PC-9 (cell line): ENCODE data around the gene SLC6A5. TPM values are rescaled to one million over a fixed set of nuclear protein-coding genes. Genes with fewer than 3 reads are reported as not detected.

Experiments
- BruUV-seq: library from RNA; stranded (reverse); fragments of 400-500 nt; replicated peaks from 2 replicates; lab custom pipeline; 2021; lab: Mats Ljungman, UMichigan
- CTCF ChIA-PET: fragments of 300-600 bp; sonication (Branson Sonifier 250); formaldehyde crosslinking; loops from one replicate; lab custom pipeline; 2022; ENCODE audit warnings: antibody characterized with exemption; lab: Charles Lee
- POLR2A ChIA-PET: fragments of 300-600 bp; sonication (Branson Sonifier 250); formaldehyde crosslinking; loops from one replicate; lab custom pipeline; 2022; ENCODE audit warnings: antibody characterized with exemption; ENCODE audit not compliant: unreplicated experiment; lab: Charles Lee
- DNase-seq, 2 experiments: peaks; one replicate each; pipeline versions ENCODE4 v3.0.0 to v3.0.0-alpha.2; 2015 to 2022; ENCODE audit warnings: mixed read lengths in 1 of 2
- H2AFZ ChIP-seq: fragments of 200-600 bp; sonication (generic); 2 replicates; pipeline ENCODE4 v1.8.1; 2017; ENCODE audit warnings: antibody characterized with exemption
- H3F3A ChIP-seq: fragments of 200-600 bp; sonication (generic); 2 replicates; pipeline ENCODE4 v1.8.1; 2017; ENCODE audit warnings: antibody characterized with exemption, mild to moderate bottlenecking, low read depth; ENCODE audit not compliant: insufficient read depth
- H3K27ac ChIP-seq: fragments of 200-600 bp; sonication (generic); 2 replicates; pipeline ENCODE4 v1.6.1; 2016; ENCODE audit warnings: mixed run types
- H3K27me3 ChIP-seq: fragments of 200-600 bp; sonication (generic); 2 replicates; pipeline ENCODE4 v1.6.1; 2016; ENCODE audit warnings: low read depth, mixed run types; ENCODE audit not compliant: insufficient read depth
- H3K36me3 ChIP-seq: fragments of 200-600 bp; sonication (generic); 2 replicates; pipeline ENCODE4 v1.6.1; 2016; ENCODE audit warnings: low read depth, mixed run types
- H3K4me1 ChIP-seq: fragments of 200-600 bp; sonication (generic); replicated peaks from 2 replicates; pipeline ENCODE4 v1.6.1; 2016; ENCODE audit warnings: mixed run types; ENCODE audit not compliant: insufficient read depth
- H3K4me2 ChIP-seq: fragments of 200-600 bp; sonication (generic); 2 replicates; pipeline ENCODE4 v1.6.1; 2017; ENCODE audit warnings: mixed run types
- H3K4me3 ChIP-seq: fragments of 200-600 bp; sonication (generic); 2 replicates; pipeline ENCODE4 v1.6.1; 2016; ENCODE audit warnings: mixed run types
- H3K79me2 ChIP-seq: fragments of 200-600 bp; sonication (generic); 2 replicates; pipeline ENCODE4 v1.6.1; 2017; ENCODE audit warnings: low read depth, mixed run types
- H3K9me2 ChIP-seq: fragments of 200-600 bp; sonication (generic); 2 replicates; pipeline ENCODE4 v1.8.1; 2017; ENCODE audit warnings: mild to moderate bottlenecking; ENCODE audit not compliant: insufficient read depth
- H3K9me3 ChIP-seq: fragments of 200-600 bp; sonication (generic); 2 replicates; pipeline ENCODE4 v1.8.1; 2016; ENCODE audit warnings: low read depth; ENCODE audit not compliant: insufficient read depth
- H4K20me1 ChIP-seq: fragments of 200-600 bp; sonication (generic); 2 replicates; pipeline ENCODE4 v1.8.1; 2017; ENCODE audit not compliant: insufficient read depth
- EZH2 ChIP-seq: fragments of 200-600 bp; sonication (generic); IDR thresholded peaks from 2 replicates; pipeline ENCODE4 v1.8.0; 2017; ENCODE audit warnings: antibody characterized with exemption, low read depth
- intact Hi-C: fragments of 100-400 bp; cut with micrococcal nuclease; formaldehyde crosslinking; loops from one replicate; pipeline ENCODE4 v1.10.0; 2022; ENCODE audit not compliant: unreplicated experiment
- total RNA-seq: library from RNA; stranded (reverse); gene quantifications from 2 replicates; pipeline ENCODE4 v1.2.3, GENCODE V29; 2021
- TF ChIP-seq, protein P1 (sequence below): fragments of 200-600 bp; sonication (generic); conservative IDR thresholded peaks from 2 replicates; pipeline ENCODE4 v1.6.1; 2017; ENCODE audit warnings: mixed run types, antibody characterized with exemption, mild to moderate bottlenecking, moderate library complexity

SLC6A5 gene
- total RNA-seq, 1 experiment from 2014 or later: not detected

DNA sequence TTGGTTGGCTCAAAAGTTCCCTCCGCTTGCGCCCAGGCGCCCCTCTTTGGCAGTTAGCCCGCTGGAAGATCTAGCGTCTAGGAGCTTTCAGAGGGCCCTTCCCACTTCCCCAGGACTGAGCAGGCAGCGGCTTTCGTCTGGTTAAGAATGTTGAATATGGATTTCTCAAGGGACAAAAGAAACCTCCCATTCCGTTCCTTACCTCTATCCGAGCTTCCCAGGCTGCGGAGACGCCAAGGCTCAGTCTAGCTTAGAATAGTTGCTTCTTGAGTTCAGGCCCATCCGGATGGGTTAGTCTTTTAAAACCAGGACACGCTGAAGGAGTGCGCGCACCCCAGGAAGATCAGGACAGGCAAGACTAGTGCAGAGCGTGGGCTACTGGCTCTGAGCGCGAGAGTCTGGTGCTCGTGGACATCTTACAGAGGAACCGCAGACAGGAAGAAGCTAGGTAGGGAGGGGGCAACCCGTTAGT, 71.6 kb downstream of the SLC6A5 start:
- Histone ChIP-seq H3K9me3 (no peaks in the 10 kb centered on the region), H3K4me3 (no peak overlapping the region), H3K27me3 (peaks cover 7% of the 10 kb centered on the region; the same call in 1 of the 2 replicates), H4K20me1 (no peaks in the 10 kb centered on the region), H3K4me1 (no peaks in the 10 kb centered on the region), H3K27ac (no peak overlapping the region), H3K4me2 (no peak overlapping the region), H3K9me2 (no peaks in the 10 kb centered on the region), H3K36me3 (no peaks in the 10 kb centered on the region), H2AFZ (no peak overlapping the region), H3F3A (no peaks in the 10 kb centered on the region), H3K79me2 (no peaks in the 10 kb centered on the region)
- TF ChIP-seq EZH2: no peak
- TF ChIP-seq, protein P1, sequence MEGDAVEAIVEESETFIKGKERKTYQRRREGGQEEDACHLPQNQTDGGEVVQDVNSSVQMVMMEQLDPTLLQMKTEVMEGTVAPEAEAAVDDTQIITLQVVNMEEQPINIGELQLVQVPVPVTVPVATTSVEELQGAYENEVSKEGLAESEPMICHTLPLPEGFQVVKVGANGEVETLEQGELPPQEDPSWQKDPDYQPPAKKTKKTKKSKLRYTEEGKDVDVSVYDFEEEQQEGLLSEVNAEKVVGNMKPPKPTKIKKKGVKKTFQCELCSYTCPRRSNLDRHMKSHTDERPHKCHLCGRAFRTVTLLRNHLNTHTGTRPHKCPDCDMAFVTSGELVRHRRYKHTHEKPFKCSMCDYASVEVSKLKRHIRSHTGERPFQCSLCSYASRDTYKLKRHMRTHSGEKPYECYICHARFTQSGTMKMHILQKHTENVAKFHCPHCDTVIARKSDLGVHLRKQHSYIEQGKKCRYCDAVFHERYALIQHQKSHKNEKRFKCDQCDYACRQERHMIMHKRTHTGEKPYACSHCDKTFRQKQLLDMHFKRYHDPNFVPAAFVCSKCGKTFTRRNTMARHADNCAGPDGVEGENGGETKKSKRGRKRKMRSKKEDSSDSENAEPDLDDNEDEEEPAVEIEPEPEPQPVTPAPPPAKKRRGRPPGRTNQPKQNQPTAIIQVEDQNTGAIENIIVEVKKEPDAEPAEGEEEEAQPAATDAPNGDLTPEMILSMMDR: no peak
- intact Hi-C loops: no loop called here
- ChIA-PET CTCF (no interaction called here), POLR2A (no interaction called here)
- no TSS peak for BruUV-seq
- no peak for DNase-seq

DNA sequence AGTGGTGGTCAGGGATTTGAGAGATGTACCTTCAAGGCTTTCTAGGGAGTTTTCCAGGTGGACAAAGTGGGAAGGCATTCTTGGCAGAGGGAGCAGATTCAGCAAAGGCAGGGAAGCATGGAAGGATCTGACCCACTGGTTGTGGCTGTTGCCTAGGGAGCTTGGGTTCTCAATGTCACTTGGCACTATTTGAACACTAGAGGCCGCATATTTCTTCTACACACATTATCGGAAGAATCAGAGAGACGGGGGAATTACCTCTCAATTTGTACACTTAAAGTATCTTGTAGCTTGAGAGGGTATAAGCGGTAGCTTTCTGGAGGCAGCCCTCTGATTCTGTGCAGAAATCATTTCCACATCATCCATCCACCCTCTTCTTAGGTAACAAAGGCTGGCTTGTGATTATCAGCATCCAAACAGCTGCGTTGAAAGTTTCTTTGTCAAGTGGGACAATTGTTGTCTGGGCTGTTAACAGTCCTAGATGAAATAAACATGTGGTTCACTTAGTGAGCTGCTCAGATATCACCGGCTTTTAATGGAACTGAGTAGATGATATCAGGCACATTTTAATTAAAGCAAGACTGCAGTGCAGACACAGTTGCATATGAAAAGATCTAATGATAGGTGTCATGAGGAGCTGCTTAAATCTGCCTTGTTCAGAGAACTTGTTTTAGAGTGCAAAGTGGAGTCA, 72.6 kb downstream of the SLC6A5 start:
- Histone ChIP-seq H3K9me2 (no peaks in the 10 kb centered on the region), H3K4me1 (no peaks in the 10 kb centered on the region), H3K27ac (no peak overlapping the region), H3K4me2 (no peak overlapping the region), H4K20me1 (no peaks in the 10 kb centered on the region), H3K36me3 (no peaks in the 10 kb centered on the region), H3K79me2 (no peaks in the 10 kb centered on the region), H2AFZ (no peak overlapping the region), H3K4me3 (no peak overlapping the region), H3F3A (no peaks in the 10 kb centered on the region), H3K9me3 (no peaks in the 10 kb centered on the region), H3K27me3 (peaks cover 11% of the 10 kb centered on the region)
- BruUV-seq: no TSS peak
- POLR2A ChIA-PET: no interaction called here
- no peak for DNase-seq
- CTCF ChIA-PET: no interaction called here
- intact Hi-C loops: loop anchor here (1.0 kb wide), 1 partner anchor 24 kb away; no protein-coding TSS in a partner anchor
- TF ChIP-seq, protein P1: no peak
- TF ChIP-seq EZH2: no peak

DNA sequence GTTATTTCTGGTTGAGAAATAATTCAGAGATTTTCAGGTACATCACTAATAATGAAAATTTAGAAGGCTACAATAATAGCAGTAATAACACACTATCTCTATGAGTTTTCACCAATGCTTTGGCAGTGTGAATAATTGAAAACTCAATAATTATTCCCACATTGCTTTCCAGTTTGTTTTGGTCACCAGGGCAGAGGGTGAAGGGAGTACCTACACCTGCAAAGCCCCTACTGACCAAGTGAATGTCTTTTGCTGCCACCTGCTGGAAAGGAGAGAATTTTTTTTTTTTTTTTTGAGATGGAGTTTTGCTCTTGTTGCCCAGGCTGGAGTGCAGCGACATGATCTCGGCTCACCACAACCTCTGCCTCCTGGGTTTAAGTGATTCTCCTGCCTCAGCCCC, 73.2 kb downstream of the SLC6A5 start:
- H3K9me3 ChIP-seq: no peaks in the 10 kb centered on the region
- no peak overlapping the region for H3K27ac ChIP-seq
- ChIA-PET CTCF (no interaction called here), POLR2A (no interaction called here)
- H3K4me1 ChIP-seq: no peaks in the 10 kb centered on the region
- no peaks in the 10 kb centered on the region for H4K20me1 ChIP-seq
- intact Hi-C loops: loop anchor here (1.0 kb wide), 1 partner anchor 24 kb away; no protein-coding TSS in a partner anchor
- H3K4me3 ChIP-seq: no peak overlapping the region
- TF ChIP-seq, protein P1: peak; percentile 57
- no peak for TF ChIP-seq EZH2
- BruUV-seq: no TSS peak
- no peaks in the 10 kb centered on the region for H3K79me2 ChIP-seq
- H3K36me3 ChIP-seq: no peaks in the 10 kb centered on the region
- DNase-seq: no peak
- no peaks in the 10 kb centered on the region for H3F3A ChIP-seq
- H3K27me3 ChIP-seq: peaks cover 12% of the 10 kb centered on the region
- H2AFZ ChIP-seq: no peak overlapping the region
- H3K4me2 ChIP-seq: no peak overlapping the region
- H3K9me2 ChIP-seq: no peaks in the 10 kb centered on the region
